GM23338 (cell line): ENCODE measurements around the gene CDC40. TPM values are rescaled to one million over a fixed set of nuclear protein-coding genes. Genes with fewer than 3 reads are reported as not detected.

Source experiments
- ATAC-seq: fragments of 200-7000 bp; cut with Tn5 transposase; 3 replicates; pipeline ENCODE4 v1.9.1; 2020
- DNase-seq: peaks from one replicate; pipeline ENCODE4 v3.0.0-alpha.2; 2015; ENCODE audit warnings: low spot score
- H2AFZ ChIP-seq: fragments of 200-600 bp; sonication (generic); 2 replicates; pipeline ENCODE4 v1.8.0; 2016; ENCODE audit warnings: antibody characterized with exemption, mild to moderate bottlenecking, moderate library complexity
- H3F3A ChIP-seq: fragments of 200-600 bp; sonication (generic); replicated peaks from 2 replicates; pipeline ENCODE4 v1.8.0; 2017; ENCODE audit warnings: antibody characterized with exemption, mixed run types, low read depth
- H3K27ac ChIP-seq: fragments of 200-600 bp; sonication (generic); 2 replicates; pipeline ENCODE4 v1.6.1; 2016; ENCODE audit warnings: low read depth
- H3K27me3 ChIP-seq: fragments of 200-600 bp; sonication (generic); 2 replicates; pipeline ENCODE4 v1.8.0; 2016; ENCODE audit warnings: mild to moderate bottlenecking, mixed run types, moderate library complexity; ENCODE audit not compliant: insufficient read depth
- H3K36me3 ChIP-seq: fragments of 200-600 bp; sonication (generic); 2 replicates; pipeline ENCODE4 v1.8.0; 2016; ENCODE audit warnings: mild to moderate bottlenecking; ENCODE audit not compliant: insufficient read depth
- H3K4me1 ChIP-seq: fragments of 200-600 bp; sonication (generic); 2 replicates; pipeline ENCODE4 v1.8.0; 2016; ENCODE audit warnings: mild to moderate bottlenecking, moderate library complexity; ENCODE audit not compliant: insufficient read depth
- H3K4me2 ChIP-seq: fragments of 200-600 bp; sonication (generic); 2 replicates; pipeline ENCODE4 v1.7.1; 2017; ENCODE audit warnings: mixed run types
- H3K4me3 ChIP-seq: fragments of 200-600 bp; sonication (generic); 2 replicates; pipeline ENCODE4 v1.6.1; 2016; ENCODE audit warnings: mixed run types
- H3K79me2 ChIP-seq: fragments of 200-600 bp; sonication (generic); replicated peaks from 2 replicates; pipeline ENCODE4 v1.8.0; 2017; ENCODE audit warnings: mild to moderate bottlenecking; ENCODE audit not compliant: insufficient read depth
- H3K9me2 ChIP-seq: fragments of 200-600 bp; sonication (generic); 2 replicates; pipeline ENCODE4 v1.8.0; 2017; ENCODE audit not compliant: insufficient read depth
- H4K20me1 ChIP-seq: fragments of 200-600 bp; sonication (generic); replicated peaks from 2 replicates; pipeline ENCODE4 v1.8.0; 2017; ENCODE audit warnings: mild to moderate bottlenecking; ENCODE audit not compliant: insufficient read depth
- H3K27ac Mint-ChIP-seq: 2 replicates; pipeline ENCODE4 v1.8.0; 2020; ENCODE audit warnings: inconsistent platforms, mild to moderate bottlenecking, moderate library complexity, mixed read lengths
- H3K27me3 Mint-ChIP-seq: 3 replicates; pipeline ENCODE4 v1.8.0; 2022; ENCODE audit warnings: low read depth, mild to moderate bottlenecking, moderate library complexity, mixed read lengths, inconsistent platforms; ENCODE audit not compliant: insufficient read depth, poor library complexity
- H3K36me3 Mint-ChIP-seq: 3 replicates; pipeline ENCODE4 v1.8.0; 2021; ENCODE audit warnings: low read depth, mild to moderate bottlenecking, inconsistent platforms, moderate library complexity, mixed read lengths
- H3K4me1 Mint-ChIP-seq: 3 replicates; pipeline ENCODE4 v1.8.0; 2020; ENCODE audit warnings: mild to moderate bottlenecking, inconsistent platforms, mixed read lengths
- H3K4me3 Mint-ChIP-seq: 3 replicates; pipeline ENCODE4 v1.8.0; 2021; ENCODE audit warnings: moderate library complexity, mild to moderate bottlenecking, inconsistent platforms, mixed read lengths
- H3K9me3 Mint-ChIP-seq: 3 replicates; pipeline ENCODE4 v1.8.0; 2020; ENCODE audit warnings: moderate library complexity, mild to moderate bottlenecking, inconsistent platforms, mixed read lengths
- CREB1 ChIP-seq: fragments of 250-450 bp; sonication (Bioruptor Pico); IDR thresholded peaks from 2 replicates; pipeline ENCODE4 v1.5.0; 2020; ENCODE audit warnings: low read depth, mild to moderate bottlenecking, moderate library complexity
- EZH2phosphoT487 ChIP-seq: fragments of 200-600 bp; sonication (generic); IDR thresholded peaks from one replicate; pipeline ENCODE4 v1.8.1; 2018; ENCODE audit warnings: antibody characterized with exemption; ENCODE audit not compliant: unreplicated experiment
- JUNB ChIP-seq: IDR thresholded peaks from one replicate; pipeline ENCODE4 v1.6.1; 2016; ENCODE audit warnings: antibody characterized with exemption; ENCODE audit not compliant: unreplicated experiment
- POLR2AphosphoS5 ChIP-seq: IDR thresholded peaks from 2 replicates; pipeline ENCODE4 v1.6.1; 2016; ENCODE audit warnings: antibody characterized with exemption, low read depth
- REST ChIP-seq: IDR thresholded peaks from one replicate; pipeline ENCODE4 v1.6.1; 2018; ENCODE audit warnings: antibody characterized with exemption; ENCODE audit not compliant: unreplicated experiment
- ZNF114 ChIP-seq: fragments of 250-450 bp; sonication (Bioruptor Pico); IDR thresholded peaks from 2 replicates; pipeline ENCODE4 v1.5.0; 2020; ENCODE audit warnings: mild to moderate bottlenecking, moderate library complexity
- ZNF331 ChIP-seq: fragments of 250-450 bp; sonication (Bioruptor Pico); IDR thresholded peaks from 2 replicates; pipeline ENCODE4 v1.5.0; 2020; ENCODE audit warnings: low read depth, mild to moderate bottlenecking, moderate library complexity
- polyA plus RNA-seq: library from polyadenylated mRNA; unstranded; fragments of >200 nt; fragmentation: Nextera tagmentation; extraction: Ambion mirVana; gene quantifications from 2 replicates; pipeline ENCODE4 v1.2.1, GENCODE V29; 2016
- total RNA-seq: library from RNA; depleted of rRNA; stranded (reverse); fragments of >200 nt; shearing (Covaris generic); gene quantifications from 2 replicates; pipeline ENCODE4 v1.2.3, GENCODE V29; 2014
- TF ChIP-seq, protein P1 (sequence below): fragments of 250-450 bp; sonication (Bioruptor Pico); IDR thresholded peaks from 2 replicates; pipeline ENCODE4 v1.5.0; 2020; ENCODE audit warnings: mild to moderate bottlenecking, moderate library complexity
- TF ChIP-seq, protein P2 (sequence below): IDR thresholded peaks from 2 replicates; pipeline ENCODE4 v1.6.1; 2016; ENCODE audit warnings: antibody characterized with exemption

The CDC40 gene
- total and polyA plus RNA-seq, 2 experiments from 2014 or later, result 28.9 to 58.4 TPM

DNA sequence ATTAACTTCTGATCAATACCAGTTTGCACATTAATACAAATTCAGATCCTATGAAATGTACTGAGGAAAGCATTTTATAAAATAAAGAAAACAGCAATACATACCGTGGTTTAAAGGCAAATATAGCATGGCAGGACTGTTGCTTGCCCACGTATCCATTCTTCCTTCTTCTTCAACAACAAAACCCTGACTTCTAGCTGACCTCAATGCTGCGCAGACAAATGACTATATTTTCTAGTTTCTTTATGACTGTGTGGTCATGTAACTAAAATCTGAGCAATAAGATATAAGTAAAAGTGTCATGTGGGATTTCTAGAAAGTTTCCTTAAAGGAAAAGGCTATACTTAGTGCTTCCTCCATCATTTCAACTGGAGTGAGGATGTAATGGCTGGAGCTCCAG is 85.0 kb downstream of the CDC40 start:
- Mint-ChIP-seq H3K27ac (no peak overlapping the region), H3K27me3 (peaks cover 2% of the 10 kb centered on the region), H3K9me3 (peaks cover 10% of the 10 kb centered on the region; the same call in 1 of the 3 replicates), H3K4me3 (no peak overlapping the region), H3K36me3 (no peaks in the 10 kb centered on the region; the same call in 2 of the 3 replicates), H3K4me1 (peaks cover 15% of the 10 kb centered on the region)
- ATAC-seq, result no peak
- TF ChIP-seq, protein P1, sequence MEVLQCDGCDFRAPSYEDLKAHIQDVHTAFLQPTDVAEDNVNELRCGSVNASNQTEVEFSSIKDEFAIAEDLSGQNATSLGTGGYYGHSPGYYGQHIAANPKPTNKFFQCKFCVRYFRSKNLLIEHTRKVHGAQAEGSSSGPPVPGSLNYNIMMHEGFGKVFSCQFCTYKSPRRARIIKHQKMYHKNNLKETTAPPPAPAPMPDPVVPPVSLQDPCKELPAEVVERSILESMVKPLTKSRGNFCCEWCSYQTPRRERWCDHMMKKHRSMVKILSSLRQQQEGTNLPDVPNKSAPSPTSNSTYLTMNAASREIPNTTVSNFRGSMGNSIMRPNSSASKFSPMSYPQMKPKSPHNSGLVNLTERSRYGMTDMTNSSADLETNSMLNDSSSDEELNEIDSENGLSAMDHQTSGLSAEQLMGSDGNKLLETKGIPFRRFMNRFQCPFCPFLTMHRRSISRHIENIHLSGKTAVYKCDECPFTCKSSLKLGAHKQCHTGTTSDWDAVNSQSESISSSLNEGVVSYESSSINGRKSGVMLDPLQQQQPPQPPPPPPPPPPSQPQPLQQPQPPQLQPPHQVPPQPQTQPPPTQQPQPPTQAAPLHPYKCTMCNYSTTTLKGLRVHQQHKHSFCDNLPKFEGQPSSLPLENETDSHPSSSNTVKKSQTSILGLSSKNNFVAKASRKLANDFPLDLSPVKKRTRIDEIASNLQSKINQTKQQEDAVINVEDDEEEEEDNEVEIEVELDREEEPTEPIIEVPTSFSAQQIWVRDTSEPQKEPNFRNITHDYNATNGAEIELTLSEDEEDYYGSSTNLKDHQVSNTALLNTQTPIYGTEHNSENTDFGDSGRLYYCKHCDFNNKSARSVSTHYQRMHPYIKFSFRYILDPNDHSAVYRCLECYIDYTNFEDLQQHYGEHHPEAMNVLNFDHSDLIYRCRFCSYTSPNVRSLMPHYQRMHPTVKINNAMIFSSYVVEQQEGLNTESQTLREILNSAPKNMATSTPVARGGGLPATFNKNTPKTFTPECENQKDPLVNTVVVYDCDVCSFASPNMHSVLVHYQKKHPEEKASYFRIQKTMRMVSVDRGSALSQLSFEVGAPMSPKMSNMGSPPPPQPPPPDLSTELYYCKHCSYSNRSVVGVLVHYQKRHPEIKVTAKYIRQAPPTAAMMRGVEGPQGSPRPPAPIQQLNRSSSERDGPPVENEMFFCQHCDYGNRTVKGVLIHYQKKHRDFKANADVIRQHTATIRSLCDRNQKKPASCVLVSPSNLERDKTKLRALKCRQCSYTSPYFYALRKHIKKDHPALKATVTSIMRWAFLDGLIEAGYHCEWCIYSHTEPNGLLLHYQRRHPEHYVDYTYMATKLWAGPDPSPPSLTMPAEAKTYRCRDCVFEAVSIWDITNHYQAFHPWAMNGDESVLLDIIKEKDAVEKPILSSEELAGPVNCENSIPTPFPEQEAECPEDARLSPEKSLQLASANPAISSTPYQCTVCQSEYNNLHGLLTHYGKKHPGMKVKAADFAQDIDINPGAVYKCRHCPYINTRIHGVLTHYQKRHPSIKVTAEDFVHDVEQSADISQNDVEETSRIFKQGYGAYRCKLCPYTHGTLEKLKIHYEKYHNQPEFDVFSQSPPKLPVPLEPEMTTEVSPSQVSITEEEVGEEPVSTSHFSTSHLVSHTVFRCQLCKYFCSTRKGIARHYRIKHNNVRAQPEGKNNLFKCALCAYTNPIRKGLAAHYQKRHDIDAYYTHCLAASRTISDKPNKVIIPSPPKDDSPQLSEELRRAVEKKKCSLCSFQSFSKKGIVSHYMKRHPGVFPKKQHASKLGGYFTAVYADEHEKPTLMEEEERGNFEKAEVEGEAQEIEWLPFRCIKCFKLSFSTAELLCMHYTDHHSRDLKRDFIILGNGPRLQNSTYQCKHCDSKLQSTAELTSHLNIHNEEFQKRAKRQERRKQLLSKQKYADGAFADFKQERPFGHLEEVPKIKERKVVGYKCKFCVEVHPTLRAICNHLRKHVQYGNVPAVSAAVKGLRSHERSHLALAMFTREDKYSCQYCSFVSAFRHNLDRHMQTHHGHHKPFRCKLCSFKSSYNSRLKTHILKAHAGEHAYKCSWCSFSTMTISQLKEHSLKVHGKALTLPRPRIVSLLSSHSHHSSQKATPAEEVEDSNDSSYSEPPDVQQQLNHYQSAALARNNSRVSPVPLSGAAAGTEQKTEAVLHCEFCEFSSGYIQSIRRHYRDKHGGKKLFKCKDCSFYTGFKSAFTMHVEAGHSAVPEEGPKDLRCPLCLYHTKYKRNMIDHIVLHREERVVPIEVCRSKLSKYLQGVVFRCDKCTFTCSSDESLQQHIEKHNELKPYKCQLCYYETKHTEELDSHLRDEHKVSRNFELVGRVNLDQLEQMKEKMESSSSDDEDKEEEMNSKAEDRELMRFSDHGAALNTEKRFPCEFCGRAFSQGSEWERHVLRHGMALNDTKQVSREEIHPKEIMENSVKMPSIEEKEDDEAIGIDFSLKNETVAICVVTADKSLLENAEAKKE (CRISPR knock-in tag), result no peak
- TF ChIP-seq CREB1 (CRISPR knock-in tag) (no peak), JUNB (no peak)
- TF ChIP-seq, protein P2, sequence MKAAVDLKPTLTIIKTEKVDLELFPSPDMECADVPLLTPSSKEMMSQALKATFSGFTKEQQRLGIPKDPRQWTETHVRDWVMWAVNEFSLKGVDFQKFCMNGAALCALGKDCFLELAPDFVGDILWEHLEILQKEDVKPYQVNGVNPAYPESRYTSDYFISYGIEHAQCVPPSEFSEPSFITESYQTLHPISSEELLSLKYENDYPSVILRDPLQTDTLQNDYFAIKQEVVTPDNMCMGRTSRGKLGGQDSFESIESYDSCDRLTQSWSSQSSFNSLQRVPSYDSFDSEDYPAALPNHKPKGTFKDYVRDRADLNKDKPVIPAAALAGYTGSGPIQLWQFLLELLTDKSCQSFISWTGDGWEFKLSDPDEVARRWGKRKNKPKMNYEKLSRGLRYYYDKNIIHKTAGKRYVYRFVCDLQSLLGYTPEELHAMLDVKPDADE, result no peak
- Histone ChIP-seq H3K4me1 (peaks cover 6% of the 10 kb centered on the region; the same call in 1 of the 2 replicates), H3K27ac (no peak overlapping the region), H3K79me2 (no peaks in the 10 kb centered on the region), H3K27me3 (no peaks in the 10 kb centered on the region), H4K20me1 (no peaks in the 10 kb centered on the region), H3F3A (no peaks in the 10 kb centered on the region), H3K4me3 (no peak overlapping the region), H3K9me2 (peaks cover 9% of the 10 kb centered on the region; the same call in 1 of the 2 replicates), H2AFZ (no peak overlapping the region), H3K36me3 (no peaks in the 10 kb centered on the region), H3K4me2 (no peak overlapping the region)
- DNase-seq, result no peak

GRCh38 chr6:110266996-110267395 is 86.8 kb downstream of the CDC40 start:
- no peak for ATAC-seq
- H3K4me3 Mint-ChIP-seq, result no peak overlapping the region
- TF ChIP-seq POLR2AphosphoS5 (no peak), JUNB (no peak), ZNF114 (CRISPR knock-in tag) (no peak), REST (no peak), EZH2phosphoT487 (no peak), ZNF331 (no peak)
- TF ChIP-seq, protein P2, result no peak

More at GRCh38 chr6:110266996-110267395, 86.8 kb downstream of the CDC40 start:
- peaks cover 18% of the 10 kb centered on the region for H3K4me1 Mint-ChIP-seq
- H3K4me2 ChIP-seq, result no peak overlapping the region
- H3K9me3 Mint-ChIP-seq, result peaks cover 3% of the 10 kb centered on the region; the same call in 1 of the 3 replicates
- no peaks in the 10 kb centered on the region for H3F3A ChIP-seq
- H3K4me1 ChIP-seq, result peaks cover 9% of the 10 kb centered on the region
- no peaks in the 10 kb centered on the region for H3K36me3 ChIP-seq
- H4K20me1 ChIP-seq, result no peaks in the 10 kb centered on the region
- no peak overlapping the region for H3K27ac Mint-ChIP-seq
- H3K79me2 ChIP-seq, result no peaks in the 10 kb centered on the region
- peaks cover 9% of the 10 kb centered on the region; the same call in 1 of the 2 replicates for H3K9me2 ChIP-seq
- no peak for DNase-seq
- no peaks in the 10 kb centered on the region for H3K36me3 Mint-ChIP-seq
- H3K27me3 ChIP-seq, result no peaks in the 10 kb centered on the region
- H3K27ac ChIP-seq, result no peak overlapping the region
- peaks cover 2% of the 10 kb centered on the region for H3K27me3 Mint-ChIP-seq
- no peak overlapping the region for H2AFZ ChIP-seq
- no peak overlapping the region for H3K4me3 ChIP-seq
